ENCODE results near the gene TSSK3.
"Not testable (repeated sequence)": the region's sequence is repeated elsewhere in the genome, so short reads cannot be mapped to it uniquely, and the experiment has no call there.

TSSK3 gene

GRCh38 chr1:32365445-32365844 lies 3.1 kb downstream of the TSSK3 start:
- DNase-seq = no peak

DNA sequence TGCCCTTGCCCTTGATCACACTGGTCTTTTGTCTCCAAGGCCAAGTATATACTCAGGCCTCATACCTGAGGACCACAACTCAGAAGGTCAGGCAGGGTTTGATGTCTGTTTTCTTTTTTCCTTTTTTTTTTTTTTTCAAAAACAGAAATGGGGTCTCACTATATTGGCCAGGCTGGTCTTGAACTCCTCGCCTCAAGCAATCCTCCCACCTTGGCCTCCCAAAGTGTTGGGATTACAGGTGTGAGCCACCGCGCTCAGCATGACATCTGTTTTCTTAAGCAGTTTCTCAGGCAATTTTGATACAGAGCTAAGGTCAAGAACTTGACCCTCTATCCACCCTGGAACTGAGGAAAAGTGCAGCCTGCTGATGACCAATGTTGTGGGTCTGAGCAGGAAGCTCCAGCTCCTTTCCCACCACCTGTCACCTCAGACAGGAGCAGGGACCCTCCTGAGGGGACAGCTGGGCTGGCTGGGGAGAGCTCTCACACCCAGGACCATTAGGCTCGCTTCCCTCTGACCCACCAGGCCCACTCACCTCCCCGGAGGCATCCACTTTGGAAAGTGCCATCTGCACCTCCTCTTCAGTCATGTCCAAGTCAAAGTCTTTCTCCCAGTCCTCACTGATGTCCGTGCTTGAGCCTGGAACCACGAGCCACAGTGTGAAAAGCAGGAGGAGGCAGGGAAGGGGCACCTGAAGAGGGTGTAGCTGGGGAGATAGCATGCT lies 5.7 kb downstream of the TSSK3 start:
- no peak for DNase-seq

- DNase-seq = no peak
These were observed 9.9 kb downstream of the TSSK3 start for GRCh38 chr1:32372149-32372756.

DNA sequence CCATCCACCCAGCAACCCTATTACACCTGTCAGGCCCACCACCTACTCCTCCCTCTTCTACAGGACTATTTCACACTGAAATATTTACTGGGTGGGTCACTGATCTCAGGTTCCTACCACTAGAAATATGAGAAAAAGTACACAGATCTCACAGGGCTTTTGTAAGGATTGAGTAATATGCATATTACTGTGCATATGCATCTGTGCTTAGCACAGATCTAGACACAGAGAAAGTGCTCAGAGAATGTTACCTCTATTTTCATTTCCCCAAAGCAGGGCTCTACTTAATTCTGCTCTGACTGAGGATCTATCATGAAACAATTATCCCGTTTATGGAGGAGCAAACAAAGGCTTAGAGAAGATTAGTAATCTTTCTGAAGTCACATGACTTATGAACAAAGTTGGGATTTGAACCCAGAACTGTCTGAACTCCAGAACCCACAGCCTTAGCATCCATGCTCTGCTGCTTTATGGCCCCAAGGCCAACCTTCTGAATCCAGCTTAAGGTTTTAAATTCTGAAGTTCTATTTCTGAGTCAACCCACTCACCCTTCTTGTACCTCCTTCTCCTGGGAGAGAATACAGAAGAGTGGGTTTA lies 11.8 kb downstream of the TSSK3 start:
- DNase-seq = no peak

DNA sequence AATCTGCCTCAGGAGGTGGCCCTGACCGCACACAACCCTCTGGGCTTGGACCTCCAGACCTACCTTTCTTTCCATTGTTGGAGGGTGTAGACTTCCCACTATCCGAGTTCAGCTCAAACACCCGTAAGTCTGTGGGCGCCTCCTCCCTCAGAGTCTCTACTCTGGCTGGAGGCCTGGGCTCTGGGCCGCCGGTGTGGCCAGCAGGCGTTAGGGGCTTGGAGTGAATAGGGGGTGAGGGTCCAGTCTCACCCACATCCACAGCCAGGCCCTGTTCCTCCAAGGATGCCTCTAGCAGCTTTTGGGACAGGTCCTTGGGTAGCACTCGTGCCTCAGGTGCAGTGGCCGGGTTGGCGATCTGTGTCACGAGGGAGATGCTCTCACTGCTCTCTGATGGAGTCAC lies 13.9 kb downstream of the TSSK3 start:
- DNase-seq = no peak

GRCh38 chr1:32377541-32378220 lies 15.3 kb downstream of the TSSK3 start:
- no peak for DNase-seq

GRCh38 chr1:32380057-32380456 lies 17.7 kb downstream of the TSSK3 start:
- DNase-seq = no peak

DNA sequence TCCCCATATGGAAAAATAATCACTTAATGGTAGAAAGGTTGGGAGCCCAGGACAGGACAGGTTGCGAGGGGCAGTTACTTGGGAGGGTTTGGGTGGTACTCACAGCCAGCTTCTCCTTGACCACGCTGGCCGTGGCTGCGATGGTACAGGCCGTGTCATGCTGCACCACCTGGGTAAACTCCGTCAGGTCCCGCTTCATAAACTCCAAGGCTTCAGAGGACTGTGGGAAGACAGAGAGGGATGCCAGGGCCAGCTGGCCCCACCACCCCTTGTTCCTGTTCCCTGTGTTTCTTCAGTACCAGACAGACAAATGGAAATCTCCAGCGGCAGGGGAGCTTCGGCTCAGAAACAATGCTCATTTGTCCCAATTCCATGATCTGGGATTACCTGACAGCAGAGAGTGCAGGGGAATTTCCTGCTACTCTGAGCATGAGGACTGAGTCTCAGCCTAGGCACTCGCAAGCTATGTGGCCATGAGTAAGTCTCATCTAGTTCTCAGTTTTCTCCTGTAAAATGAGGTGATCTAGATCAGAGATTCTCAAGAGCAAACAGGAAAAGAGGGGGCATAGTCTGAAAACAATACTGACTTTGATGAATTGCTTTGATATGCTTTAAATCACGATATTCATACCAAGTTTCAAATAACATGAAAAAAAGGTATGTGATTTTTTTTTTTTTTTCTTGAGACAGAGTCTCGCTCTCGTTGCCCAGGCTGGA lies 24.5 kb downstream of the TSSK3 start:
- no peak for DNase-seq

GRCh38 chr1:32388641-32389040 lies 26.3 kb downstream of the TSSK3 start:
- no peak for DNase-seq

DNA sequence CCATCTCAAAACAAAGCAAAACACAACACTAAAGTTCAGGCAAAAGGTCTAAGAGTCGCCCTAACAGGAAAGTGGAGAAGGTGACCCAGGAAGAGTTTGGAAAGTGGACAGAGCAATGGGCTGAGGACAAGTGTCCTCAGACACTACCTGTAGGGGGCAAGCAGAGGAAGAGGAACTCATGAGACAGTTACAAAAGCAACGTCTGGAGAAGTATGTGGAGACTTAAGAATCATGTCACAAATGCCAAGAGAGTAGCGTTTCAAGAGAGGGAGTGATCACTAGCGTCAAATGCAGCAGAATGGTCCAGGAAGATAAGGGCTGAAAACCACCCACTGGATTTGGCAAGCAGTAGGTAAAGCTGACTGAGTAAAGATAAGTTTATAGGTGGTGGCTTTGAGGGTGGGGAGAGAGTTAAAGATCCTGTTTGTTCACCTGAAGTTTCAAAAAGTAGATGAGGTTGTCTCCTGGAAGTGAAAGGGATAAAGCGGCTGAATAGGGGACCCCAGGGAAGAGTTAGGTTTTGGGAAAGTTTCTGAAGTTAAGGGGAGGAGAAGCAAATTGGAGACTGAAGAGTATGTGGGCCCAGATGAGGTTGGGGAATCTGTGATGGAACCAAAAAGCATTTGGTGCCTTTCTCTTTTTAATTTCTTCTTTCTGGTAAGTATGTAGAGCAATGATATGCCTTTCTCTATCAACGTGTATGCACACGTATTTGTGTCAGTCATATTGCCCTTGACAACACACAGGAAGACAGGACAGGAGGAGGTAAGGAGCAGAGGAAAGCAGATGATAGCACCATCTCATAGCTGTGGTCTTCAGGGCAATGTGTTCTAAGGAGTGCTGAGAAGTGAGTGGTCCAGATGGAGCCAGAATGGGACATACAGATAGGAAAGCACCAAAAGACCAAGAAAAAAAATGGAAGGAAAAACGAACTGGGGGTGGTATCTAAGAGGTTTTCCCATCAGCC lies 28.8 kb downstream of the TSSK3 start:
- no peak for DNase-seq

DNA sequence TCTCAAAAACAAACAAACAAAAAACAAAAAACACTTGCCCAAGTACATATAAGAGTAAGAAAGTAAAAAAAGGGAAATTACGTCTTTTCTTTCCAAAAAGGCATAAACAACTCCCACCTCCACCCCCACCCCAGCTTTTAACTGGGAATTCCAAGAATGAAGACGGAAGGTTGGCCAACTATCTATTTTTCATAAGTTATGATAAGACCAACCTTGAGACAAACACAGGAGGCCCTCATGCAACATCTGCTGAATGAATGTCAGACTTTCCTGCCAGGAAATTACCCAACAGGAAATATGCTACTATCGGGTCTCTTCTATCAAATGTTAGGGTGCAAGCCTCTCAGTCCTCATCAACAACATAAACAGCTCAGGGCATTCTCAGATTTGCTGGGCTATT lies 30.0 kb downstream of the TSSK3 start:
- no peak for DNase-seq

- no peak for DNase-seq
These were observed 30.8 kb downstream of the TSSK3 start for GRCh38 chr1:32393136-32393535.

GRCh38 chr1:32393832-32394140 lies 31.4 kb downstream of the TSSK3 start:
- no peak for DNase-seq

- peak; percentile 99 for DNase-seq
These were observed 32.0 kb downstream of the TSSK3 start, which contains the start of gene BSDC1 for GRCh38 chr1:32394141-32394889. Gene BSDC1 (minus strand): TSS chr1:32394441. CDS start chr1:32394414, 27 bp downstream.

GRCh38 chr1:32394890-32395432 lies 32.6 kb downstream of the TSSK3 start:
- DNase-seq = no peak

- DNase-seq = not testable (repeated sequence)
These were observed 34.2 kb downstream of the TSSK3 start for GRCh38 chr1:32396524-32396923.

DNA sequence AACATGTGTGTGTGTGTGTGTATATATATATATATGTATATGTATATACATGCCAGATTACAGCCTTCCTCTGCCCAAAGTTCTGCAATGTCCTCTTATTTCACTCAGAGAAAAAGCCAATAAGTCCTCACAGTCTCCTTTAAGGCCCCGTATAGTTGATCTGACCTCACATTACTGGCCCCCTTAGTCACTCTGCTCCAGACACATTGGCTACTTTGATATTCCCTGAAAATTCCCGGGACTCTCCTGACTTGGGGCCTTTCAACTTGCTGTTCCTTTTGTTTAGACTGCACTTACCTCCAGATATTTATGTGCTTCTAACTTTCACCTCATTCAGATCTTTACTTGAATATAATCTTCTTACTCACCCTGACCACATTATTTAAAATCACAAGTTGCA lies 36.1 kb downstream of the TSSK3 start:
- no peak for DNase-seq

DNA sequence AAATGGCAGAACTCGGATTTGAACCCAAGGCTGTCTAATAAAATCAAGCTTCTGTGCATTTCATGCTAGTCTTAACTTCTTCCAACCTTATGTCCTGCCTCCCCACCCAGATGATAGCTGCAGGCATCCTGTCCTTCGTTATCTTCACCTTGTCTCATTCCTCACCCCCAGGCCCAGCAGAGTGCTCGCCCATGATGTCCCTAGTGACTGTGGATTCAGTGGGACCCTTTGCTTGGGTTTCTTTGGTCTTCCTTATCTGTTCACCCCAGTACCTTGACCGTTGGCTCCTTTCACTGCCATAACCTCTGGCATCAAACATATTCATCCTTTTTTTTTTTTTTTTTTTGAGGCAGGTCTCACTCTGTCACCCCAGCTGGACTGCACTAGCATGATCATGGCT lies 37.5 kb downstream of the TSSK3 start:
- DNase-seq = no peak

GRCh38 chr1:32400876-32401631 lies 38.7 kb downstream of the TSSK3 start:
- peak; percentile 70 for DNase-seq

DNA sequence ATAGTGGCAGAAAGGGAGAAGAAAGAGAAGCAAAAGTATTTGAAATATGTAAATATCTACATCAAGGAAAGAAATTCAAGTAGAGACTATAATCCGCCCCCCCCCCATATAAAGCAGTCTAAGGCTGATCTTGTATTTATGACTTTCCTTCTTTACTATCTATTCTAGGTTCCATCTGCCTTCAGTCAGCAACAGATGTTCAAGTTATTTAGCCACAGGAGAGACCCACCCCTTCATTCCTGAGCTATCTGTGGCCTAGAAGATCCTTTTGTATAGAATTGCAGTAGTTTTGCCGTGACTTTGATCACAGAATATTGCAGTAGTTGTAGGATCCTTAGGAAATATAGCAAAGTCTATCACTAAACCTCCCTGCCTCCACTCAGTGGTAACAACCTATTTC lies 42.6 kb downstream of the TSSK3 start:
- DNase-seq = no peak

Measured in NCI-H1105 treated with DMSO at 0.1 percent for 48 hours (cell line).